ENCODE data around the gene SLC38A9. TPM values are rescaled to one million over a fixed set of nuclear protein-coding genes. Genes with fewer than 3 reads are reported as not detected.

The SLC38A9 gene
- total and polyA plus RNA-seq, 7 donors, result 2.4 to 56.5 (median 12.5) TPM

DNA sequence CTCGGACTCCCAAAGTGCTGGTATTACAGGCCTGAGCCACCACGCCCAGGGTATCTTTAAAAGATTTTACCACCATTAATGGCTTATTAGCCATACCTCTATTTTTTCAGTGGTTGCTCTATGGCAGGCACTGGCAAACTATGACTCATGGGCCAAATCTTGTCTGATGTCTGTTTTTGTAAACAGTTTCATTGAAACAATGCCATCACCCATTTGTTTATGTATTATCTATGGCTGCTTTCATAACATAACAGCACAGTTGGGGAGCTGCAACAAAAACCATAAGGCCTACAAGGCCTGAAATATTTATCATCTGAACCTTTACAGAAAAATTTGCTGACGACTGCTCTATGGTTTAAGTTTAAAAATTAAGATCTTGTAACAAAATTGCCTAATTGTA is 66.8 kb downstream of the SLC38A9 start:
- H3K4me3 ChIP-seq, result no peak overlapping the region
- H3K27ac ChIP-seq, result peak overlapping the region in 3 of 4 donors; percentile 54 to 77 (median 65)
- H3K9me3 ChIP-seq, result no peaks in the 10 kb centered on the region
- no peaks in the 10 kb centered on the region for H3K27me3 ChIP-seq
- no peak for DNase-seq
- 88 to 89% methylated on average over 3 of the region's 3 CpGs for WGBS, 2 donors
- intact Hi-C loops (cut with DNase I), result no loop called here
- no peak for TF ChIP-seq EP300 (IDR thresholded peaks at IDR 0.05)
- no peak for TF ChIP-seq POLR2A (IDR thresholded peaks at IDR 0.05)
- TF ChIP-seq, protein P1, sequence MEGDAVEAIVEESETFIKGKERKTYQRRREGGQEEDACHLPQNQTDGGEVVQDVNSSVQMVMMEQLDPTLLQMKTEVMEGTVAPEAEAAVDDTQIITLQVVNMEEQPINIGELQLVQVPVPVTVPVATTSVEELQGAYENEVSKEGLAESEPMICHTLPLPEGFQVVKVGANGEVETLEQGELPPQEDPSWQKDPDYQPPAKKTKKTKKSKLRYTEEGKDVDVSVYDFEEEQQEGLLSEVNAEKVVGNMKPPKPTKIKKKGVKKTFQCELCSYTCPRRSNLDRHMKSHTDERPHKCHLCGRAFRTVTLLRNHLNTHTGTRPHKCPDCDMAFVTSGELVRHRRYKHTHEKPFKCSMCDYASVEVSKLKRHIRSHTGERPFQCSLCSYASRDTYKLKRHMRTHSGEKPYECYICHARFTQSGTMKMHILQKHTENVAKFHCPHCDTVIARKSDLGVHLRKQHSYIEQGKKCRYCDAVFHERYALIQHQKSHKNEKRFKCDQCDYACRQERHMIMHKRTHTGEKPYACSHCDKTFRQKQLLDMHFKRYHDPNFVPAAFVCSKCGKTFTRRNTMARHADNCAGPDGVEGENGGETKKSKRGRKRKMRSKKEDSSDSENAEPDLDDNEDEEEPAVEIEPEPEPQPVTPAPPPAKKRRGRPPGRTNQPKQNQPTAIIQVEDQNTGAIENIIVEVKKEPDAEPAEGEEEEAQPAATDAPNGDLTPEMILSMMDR (IDR thresholded peaks at IDR 0.05), result no peak
- no peak for TF ChIP-seq POLR2AphosphoS5 (IDR thresholded peaks at IDR 0.05)
- H3K4me1 ChIP-seq, result peaks cover 0 to 21% (median 10%) of the 10 kb centered on the region in 4 donors
- no peaks in the 10 kb centered on the region for H3K36me3 ChIP-seq

DNA sequence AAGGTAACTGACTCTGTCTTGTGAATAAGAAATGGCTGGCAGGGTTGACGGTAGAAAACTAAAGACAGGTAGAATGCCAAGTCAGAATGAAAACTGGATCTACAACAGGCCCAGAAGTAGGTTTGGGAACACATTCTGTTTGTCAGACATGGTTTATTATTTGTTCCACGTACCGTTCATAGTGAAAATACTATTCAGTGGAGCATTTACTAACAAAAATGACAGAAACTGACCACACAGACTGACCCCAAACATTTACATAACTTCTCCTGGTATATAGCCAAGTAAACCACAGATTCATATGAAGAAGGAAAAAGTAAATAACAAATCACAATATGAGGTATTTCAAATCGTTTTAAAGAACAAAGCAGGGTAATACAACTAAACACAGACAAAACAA is 73.7 kb downstream of the SLC38A9 start:
- Histone ChIP-seq H3K27ac (peak overlapping the region in 3 of 4 donors; percentile 69 to 84 (median 80)), H3K4me1 (peaks cover 0 to 68% (median 53%) of the 10 kb centered on the region in 4 donors), H3K9me3 (no peaks in the 10 kb centered on the region), H3K27me3 (no peaks in the 10 kb centered on the region), H3K36me3 (no peaks in the 10 kb centered on the region), H3K4me3 (no peak overlapping the region)
- no peak for DNase-seq
- TF ChIP-seq, protein P1 (IDR thresholded peaks at IDR 0.05), result no peak
- TF ChIP-seq EP300 (IDR thresholded peaks at IDR 0.05) (no peak), POLR2AphosphoS5 (IDR thresholded peaks at IDR 0.05) (no peak), POLR2A (IDR thresholded peaks at IDR 0.05) (no peak)
- 62 to 69% methylated on average over 4 of the region's 4 CpGs for WGBS, 2 donors
- intact Hi-C loops (cut with DNase I), result no loop called here

DNA sequence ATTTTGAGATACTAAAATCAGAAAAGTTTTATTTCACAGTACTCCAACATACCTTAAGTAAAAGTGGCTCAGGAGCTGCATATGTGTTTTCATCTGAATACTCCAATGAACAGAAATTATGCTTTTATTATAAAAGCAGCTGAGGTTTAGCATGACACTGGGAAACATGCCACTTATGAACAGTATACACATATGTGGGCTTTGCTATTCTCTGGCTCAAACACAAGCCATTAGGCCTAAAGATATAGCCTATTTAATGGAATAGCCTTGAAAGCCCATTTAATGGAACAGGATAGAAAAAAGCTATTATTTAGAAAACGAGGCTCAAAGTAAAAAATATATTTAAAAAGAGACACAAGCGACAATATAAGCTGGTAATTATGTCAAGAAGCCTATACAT is 74.1 kb downstream of the SLC38A9 start:
- WGBS, 2 donors, result 85 to 87% methylated on average over 2 of the region's 2 CpGs
- H3K4me3 ChIP-seq, result no peak overlapping the region
- H3K27ac ChIP-seq, result peak overlapping the region in 3 of 4 donors; percentile 69 to 84 (median 80)
- no peaks in the 10 kb centered on the region for H3K36me3 ChIP-seq
- H3K4me1 ChIP-seq, result peaks cover 0 to 72% (median 57%) of the 10 kb centered on the region in 4 donors
- no peaks in the 10 kb centered on the region for H3K9me3 ChIP-seq
- intact Hi-C loops (cut with DNase I), result no loop called here
- DNase-seq, result no peak
- H3K27me3 ChIP-seq, result no peaks in the 10 kb centered on the region
- TF ChIP-seq POLR2AphosphoS5 (IDR thresholded peaks at IDR 0.05) (no peak), EP300 (IDR thresholded peaks at IDR 0.05) (no peak), POLR2A (IDR thresholded peaks at IDR 0.05) (no peak)
- TF ChIP-seq, protein P1 (IDR thresholded peaks at IDR 0.05), result no peak

DNA sequence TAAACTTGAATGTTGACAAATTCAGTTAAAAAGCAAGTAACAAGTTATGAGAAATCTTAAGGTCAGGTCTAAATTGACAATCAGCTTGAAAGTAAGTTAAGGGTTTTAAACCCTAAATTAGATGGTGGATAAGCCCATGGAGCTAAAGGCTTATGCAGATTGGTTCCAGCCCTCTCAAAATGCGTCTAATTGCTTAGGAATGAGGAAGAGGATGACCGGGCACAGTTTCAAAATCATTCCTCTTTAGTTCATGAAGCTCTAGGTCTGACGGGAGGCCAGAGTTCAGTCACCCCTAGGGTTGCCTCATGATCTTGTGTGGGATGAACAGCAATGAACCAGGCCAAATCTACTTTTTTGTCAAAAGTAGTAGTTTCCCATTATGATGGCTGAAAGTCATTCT is 75.4 kb downstream of the SLC38A9 start:
- no peak overlapping the region for H3K4me3 ChIP-seq
- H3K27ac ChIP-seq, result peak overlapping the region; percentile 50 to 84 (median 74)
- no peaks in the 10 kb centered on the region for H3K9me3 ChIP-seq
- H3K27me3 ChIP-seq, result no peaks in the 10 kb centered on the region
- WGBS, 2 donors, result 5 to 45% methylated on average over 3 of the region's 3 CpGs
- DNase-seq, result no peak
- no peak for TF ChIP-seq EP300 (IDR thresholded peaks at IDR 0.05)
- TF ChIP-seq POLR2A (IDR thresholded peaks at IDR 0.05), result no peak
- TF ChIP-seq POLR2AphosphoS5 (IDR thresholded peaks at IDR 0.05), result no peak
- TF ChIP-seq, protein P1 (IDR thresholded peaks at IDR 0.05), result no peak
- intact Hi-C loops (cut with DNase I), result no loop called here
- no peaks in the 10 kb centered on the region for H3K36me3 ChIP-seq
- H3K4me1 ChIP-seq, result peaks cover 0 to 76% (median 64%) of the 10 kb centered on the region in 4 donors

DNA sequence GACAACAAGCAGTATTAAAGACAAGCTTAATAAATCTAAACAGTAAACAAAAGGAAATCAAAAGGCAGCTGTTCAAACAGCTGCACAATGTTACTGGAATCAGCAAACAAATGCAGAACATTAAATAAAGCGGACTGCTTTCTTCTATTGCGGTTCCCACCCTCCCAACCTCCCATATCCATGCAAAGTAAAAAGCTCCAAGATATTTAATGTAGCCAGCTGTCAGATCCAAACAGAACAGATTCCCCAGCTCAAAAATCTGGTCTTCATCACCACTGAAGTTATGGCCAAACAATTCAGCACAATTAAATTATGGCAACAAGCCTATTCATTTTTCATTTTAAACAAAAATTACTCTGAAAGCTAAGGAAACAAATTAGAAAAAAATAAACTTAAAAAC is 75.9 kb downstream of the SLC38A9 start:
- Histone ChIP-seq H3K27me3 (no peaks in the 10 kb centered on the region), H3K27ac (peak overlapping the region; percentile 50 to 84 (median 74)), H3K4me1 (peaks cover 0 to 71% (median 64%) of the 10 kb centered on the region in 4 donors), H3K4me3 (no peak overlapping the region), H3K36me3 (no peaks in the 10 kb centered on the region), H3K9me3 (no peaks in the 10 kb centered on the region)
- 9 to 54% methylated on average over 2 of the region's 2 CpGs for WGBS, 2 donors
- intact Hi-C loops (cut with DNase I), result no loop called here
- peak; percentile 30 to 84 (median 66) for TF ChIP-seq POLR2AphosphoS5 (IDR thresholded peaks at IDR 0.05)
- TF ChIP-seq EP300 (IDR thresholded peaks at IDR 0.05), result peak in 3 of 4 donors; percentile 36 to 66 (median 44)
- no peak for TF ChIP-seq POLR2A (IDR thresholded peaks at IDR 0.05)
- TF ChIP-seq, protein P1 (IDR thresholded peaks at IDR 0.05), result no peak
- no peak for DNase-seq
